ENCODE results near the gene PHC2.

The PHC2 gene

GRCh38 chr1:33351281-33351660 lies 79.6 kb downstream of the PHC2 start:
- WGBS (ENCODE audit: extremely low coverage, insufficient coverage, low lambda C conversion rate) = no CpG with 5 or more reads among the region's 6 CpGs
- no peak for DNase-seq
- no peak overlapping the region for H3K9ac ChIP-seq (ENCODE audit: low read length)

GRCh38 chr1:33350611-33351280 lies 80.1 kb downstream of the PHC2 start:
- H2BK5ac ChIP-seq (ENCODE audit: low read length) = no peak overlapping the region
- no peak for DNase-seq
- H3K4me2 ChIP-seq (ENCODE audit: low read length) = peak overlapping the region; percentile 85
- H4K8ac ChIP-seq (ENCODE audit: low read depth, low read length) = no peak overlapping the region
- H3K79me1 ChIP-seq (ENCODE audit: low read length) = no peaks in the 10 kb centered on the region
- no peak overlapping the region for H3K27ac ChIP-seq (ENCODE audit: low read depth, low read length)
- H3K4me1 ChIP-seq (ENCODE audit: control insufficient read depth, low read depth, low read length) = peaks cover 10% of the 10 kb centered on the region
- no peak overlapping the region for H3K18ac ChIP-seq (ENCODE audit: low read length)
- no peaks in the 10 kb centered on the region for H3K79me2 ChIP-seq (ENCODE audit: control insufficient read depth, insufficient read depth, low read length)
- H3K4ac ChIP-seq (ENCODE audit: low read depth, low read length) = no peak overlapping the region
- H4K5ac ChIP-seq (ENCODE audit: low read length) = no peak overlapping the region
- H3K9ac ChIP-seq (ENCODE audit: low read length) = peak overlapping the region; percentile 73
- H2BK120ac ChIP-seq (ENCODE audit: low read depth, low read length) = no peak overlapping the region
- peak overlapping the region; percentile 90 for H3K56ac ChIP-seq (ENCODE audit: low read length)
- H2BK15ac ChIP-seq (replicated peaks; ENCODE audit: low read depth) = no peak overlapping the region
- no peaks in the 10 kb centered on the region for H3K36me3 ChIP-seq (ENCODE audit: control insufficient read depth, insufficient read depth, low read length)
- H3K4me3 ChIP-seq (ENCODE audit: low read length) = no peak overlapping the region
- peaks cover 16% of the 10 kb centered on the region for H3K27me3 ChIP-seq (ENCODE audit: insufficient read depth, low read length, poor library complexity)
- H2AK5ac ChIP-seq (ENCODE audit: low read length) = no peak overlapping the region
- 93% methylated on average over 1 of the region's 6 CpGs for WGBS (ENCODE audit: extremely low coverage, insufficient coverage, low lambda C conversion rate)
- peak overlapping the region; percentile 72 for H3K23ac ChIP-seq (ENCODE audit: low read length)

More at GRCh38 chr1:33351281-33351660, 79.6 kb downstream of the PHC2 start:
- no peak overlapping the region for H4K5ac ChIP-seq (ENCODE audit: low read length)
- no peaks in the 10 kb centered on the region for H3K79me1 ChIP-seq (ENCODE audit: low read length)
- no peak overlapping the region for H3K4me2 ChIP-seq (ENCODE audit: low read length)
- H3K36me3 ChIP-seq (ENCODE audit: control insufficient read depth, insufficient read depth, low read length) = no peaks in the 10 kb centered on the region
- peaks cover 16% of the 10 kb centered on the region for H3K27me3 ChIP-seq (ENCODE audit: insufficient read depth, low read length, poor library complexity)
- no peaks in the 10 kb centered on the region for H3K79me2 ChIP-seq (ENCODE audit: control insufficient read depth, insufficient read depth, low read length)
- no peak overlapping the region for H2BK15ac ChIP-seq (replicated peaks; ENCODE audit: low read depth)
- no peak overlapping the region for H3K56ac ChIP-seq (ENCODE audit: low read length)
- H4K8ac ChIP-seq (ENCODE audit: low read depth, low read length) = no peak overlapping the region
- no peak overlapping the region for H3K23ac ChIP-seq (ENCODE audit: low read length)
- H2BK120ac ChIP-seq (ENCODE audit: low read depth, low read length) = no peak overlapping the region
- H3K4me3 ChIP-seq (ENCODE audit: low read length) = no peak overlapping the region
- no peak overlapping the region for H3K18ac ChIP-seq (ENCODE audit: low read length)
- H3K4me1 ChIP-seq (ENCODE audit: control insufficient read depth, low read depth, low read length) = peaks cover 10% of the 10 kb centered on the region
- H3K4ac ChIP-seq (ENCODE audit: low read depth, low read length) = no peak overlapping the region
- H2AK5ac ChIP-seq (ENCODE audit: low read length) = no peak overlapping the region
- no peak overlapping the region for H2BK5ac ChIP-seq (ENCODE audit: low read length)
- no peak overlapping the region for H3K27ac ChIP-seq (ENCODE audit: low read depth, low read length)

- H3K4me2 ChIP-seq (ENCODE audit: low read length) = peak overlapping the region; percentile 85
- H3K18ac ChIP-seq (ENCODE audit: low read length) = peak overlapping the region; percentile 94
- peaks cover 10% of the 10 kb centered on the region for H3K4me1 ChIP-seq (ENCODE audit: control insufficient read depth, low read depth, low read length)
- H3K79me2 ChIP-seq (ENCODE audit: control insufficient read depth, insufficient read depth, low read length) = no peaks in the 10 kb centered on the region
- DNase-seq = peak; percentile 80
- peaks cover 16% of the 10 kb centered on the region for H3K27me3 ChIP-seq (ENCODE audit: insufficient read depth, low read length, poor library complexity)
- WGBS (ENCODE audit: extremely low coverage, insufficient coverage, low lambda C conversion rate) = no CpG with 5 or more reads among the region's 104 CpGs
- peak overlapping the region; percentile 72 for H3K23ac ChIP-seq (ENCODE audit: low read length)
- no peak overlapping the region for H3K27ac ChIP-seq (ENCODE audit: low read depth, low read length)
- H4K8ac ChIP-seq (ENCODE audit: low read depth, low read length) = no peak overlapping the region
- peak overlapping the region; percentile 90 for H3K56ac ChIP-seq (ENCODE audit: low read length)
- H2BK15ac ChIP-seq (replicated peaks; ENCODE audit: low read depth) = no peak overlapping the region
- H2AK5ac ChIP-seq (ENCODE audit: low read length) = no peak overlapping the region
- no peaks in the 10 kb centered on the region for H3K79me1 ChIP-seq (ENCODE audit: low read length)
- no peak overlapping the region for H4K5ac ChIP-seq (ENCODE audit: low read length)
- H2BK120ac ChIP-seq (ENCODE audit: low read depth, low read length) = peak overlapping the region; percentile 69
- peak overlapping the region; percentile 75 for H3K9ac ChIP-seq (ENCODE audit: low read length)
- peak overlapping the region; percentile 33 for H3K4me3 ChIP-seq (ENCODE audit: low read length)
- peak overlapping the region; percentile 74 for H3K4ac ChIP-seq (ENCODE audit: low read depth, low read length)
- H2BK5ac ChIP-seq (ENCODE audit: low read length) = no peak overlapping the region
- no peaks in the 10 kb centered on the region for H3K36me3 ChIP-seq (ENCODE audit: control insufficient read depth, insufficient read depth, low read length)
Measured at GRCh38 chr1:33349778-33350610, 80.9 kb downstream of the PHC2 start.

- Histone ChIP-seq H3K56ac (ENCODE audit: low read length) (peak overlapping the region; percentile 90), H3K4ac (ENCODE audit: low read depth, low read length) (peak overlapping the region; percentile 74), H3K4me2 (ENCODE audit: low read length) (peak overlapping the region; percentile 41), H2BK120ac (ENCODE audit: low read depth, low read length) (peak overlapping the region; percentile 69), H4K8ac (ENCODE audit: low read depth, low read length) (no peak overlapping the region), H2BK5ac (ENCODE audit: low read length) (no peak overlapping the region), H4K5ac (ENCODE audit: low read length) (no peak overlapping the region), H3K79me2 (ENCODE audit: control insufficient read depth, insufficient read depth, low read length) (no peaks in the 10 kb centered on the region), H3K36me3 (ENCODE audit: control insufficient read depth, insufficient read depth, low read length) (no peaks in the 10 kb centered on the region), H2AK5ac (ENCODE audit: low read length) (no peak overlapping the region), H3K4me3 (ENCODE audit: low read length) (peak overlapping the region; percentile 51), H3K27me3 (ENCODE audit: insufficient read depth, low read length, poor library complexity) (peaks cover 16% of the 10 kb centered on the region), H3K27ac (ENCODE audit: low read depth, low read length) (no peak overlapping the region), H3K79me1 (ENCODE audit: low read length) (no peaks in the 10 kb centered on the region), H2BK15ac (replicated peaks; ENCODE audit: low read depth) (no peak overlapping the region), H3K23ac (ENCODE audit: low read length) (peak overlapping the region; percentile 51), H3K9ac (ENCODE audit: low read length) (peak overlapping the region; percentile 75), H3K4me1 (ENCODE audit: control insufficient read depth, low read depth, low read length) (peaks cover 10% of the 10 kb centered on the region), H3K18ac (ENCODE audit: low read length) (peak overlapping the region; percentile 94)
- no CpG with 5 or more reads among the region's 78 CpGs for whole genome bisulfite sequencing (ENCODE audit: extremely low coverage, insufficient coverage, low lambda C conversion rate)
- DNase-seq = no peak
Measured at GRCh38 chr1:33349081-33349759, 81.7 kb downstream of the PHC2 start.

GRCh38 chr1:33348676-33349080 lies 82.2 kb downstream of the PHC2 start:
- Histone ChIP-seq H2BK5ac (ENCODE audit: low read length) (no peak overlapping the region), H3K9ac (ENCODE audit: low read length) (peak overlapping the region; percentile 75), H3K4me1 (ENCODE audit: control insufficient read depth, low read depth, low read length) (peaks cover 10% of the 10 kb centered on the region), H4K8ac (ENCODE audit: low read depth, low read length) (no peak overlapping the region), H3K27ac (ENCODE audit: low read depth, low read length) (no peak overlapping the region), H3K56ac (ENCODE audit: low read length) (peak overlapping the region; percentile 90), H3K4me3 (ENCODE audit: low read length) (peak overlapping the region; percentile 51), H3K79me2 (ENCODE audit: control insufficient read depth, insufficient read depth, low read length) (no peaks in the 10 kb centered on the region), H2AK5ac (ENCODE audit: low read length) (no peak overlapping the region), H3K36me3 (ENCODE audit: control insufficient read depth, insufficient read depth, low read length) (no peaks in the 10 kb centered on the region), H2BK15ac (replicated peaks; ENCODE audit: low read depth) (no peak overlapping the region), H3K4me2 (ENCODE audit: low read length) (peak overlapping the region; percentile 41), H3K27me3 (ENCODE audit: insufficient read depth, low read length, poor library complexity) (peaks cover 16% of the 10 kb centered on the region), H3K23ac (ENCODE audit: low read length) (peak overlapping the region; percentile 11), H2BK120ac (ENCODE audit: low read depth, low read length) (no peak overlapping the region), H3K79me1 (ENCODE audit: low read length) (no peaks in the 10 kb centered on the region), H3K18ac (ENCODE audit: low read length) (no peak overlapping the region), H3K4ac (ENCODE audit: low read depth, low read length) (no peak overlapping the region), H4K5ac (ENCODE audit: low read length) (no peak overlapping the region)
- DNase-seq = no peak
- no CpG with 5 or more reads among the region's 11 CpGs for WGBS (ENCODE audit: extremely low coverage, insufficient coverage, low lambda C conversion rate)
